Gastroesophageal sphincter (tissue), 4 donors: Measurements from ENCODE around the gene CYBC1. TPM values are rescaled to one million over a fixed set of nuclear protein-coding genes. Genes with fewer than 3 reads are reported as not detected.
A peak's percentile ranks its signal among the peaks of the same experiment; 100 is the strongest.

ENCODE experiments used
- ATAC-seq: fragments of 150-250 bp; one replicate; pipeline ENCODE4 v1.9.1; 2016; ENCODE audit warnings: mild to moderate bottlenecking, moderate library complexity
- H3K27ac ChIP-seq, 4 donors: fragments of 200-600 bp; sonication (generic) in 3 of 4; 1 replicate in 3 of 4; 2 replicates in 1 of 4; pipeline ENCODE4 v1.5.1; 2016 to 2019
- H3K27me3 ChIP-seq: fragments of 200-600 bp; sonication (generic); one replicate; pipeline ENCODE4 v1.5.1; 2019
- H3K36me3 ChIP-seq, 2 donors: fragments of 200-600 bp; sonication (generic); one replicate each; pipeline ENCODE4 v1.5.1; 2019; ENCODE audit warnings: control low read depth in 1 of 2
- H3K4me1 ChIP-seq, 3 donors: fragments of 200-600 bp; sonication (generic); 1 replicate in 2 of 3; 2 replicates in 1 of 3; pipeline ENCODE4 v1.5.1; 2016 to 2019; ENCODE audit warnings: control low read depth in 2 of 3
- H3K4me3 ChIP-seq, 2 donors: fragments of 200-600 bp; sonication (generic); one replicate each; pipeline ENCODE4 v1.5.1; 2019; ENCODE audit warnings: mild to moderate bottlenecking in 1 of 2, moderate library complexity in 1 of 2
- H3K9me3 ChIP-seq, 3 donors: fragments of 200-600 bp; sonication (generic); one replicate each; pipeline ENCODE4 v1.5.1; 2017 to 2019; ENCODE audit warnings: control low read depth in 2 of 3
- CTCF ChIP-seq, 4 experiments: fragments of 200-600 bp in 2 of 4; fragments of 450-650 bp in 2 of 4; sonication (generic) in 1 of 4; IDR thresholded peaks; one replicate each; pipeline ENCODE4 v1.5.1; 2017 to 2019; ENCODE audit warnings: antibody characterized with exemption in 4 of 4, mild to moderate bottlenecking in 2 of 4, moderate library complexity in 2 of 4
- EP300 ChIP-seq: sonication (generic); formaldehyde crosslinking; IDR thresholded peaks from one replicate; pipeline ENCODE4 v1.6.1; 2017; ENCODE audit warnings: antibody characterized with exemption, mild to moderate bottlenecking
- POLR2A ChIP-seq, 2 donors: fragments of 450-650 bp; IDR thresholded peaks; one replicate each; pipeline ENCODE4 v1.6.1; 2017; ENCODE audit warnings: antibody characterized with exemption in 2 of 2, mild to moderate bottlenecking in 2 of 2, moderate library complexity in 1 of 2
- POLR2AphosphoS5 ChIP-seq: sonication (generic); formaldehyde crosslinking; IDR thresholded peaks from one replicate; pipeline ENCODE4 v1.6.1; 2017; ENCODE audit warnings: antibody characterized with exemption
- WGBS, 2 donors: methylation state at CpG; one replicate each; pipeline ENCODE4 v1.1.5; 2018; ENCODE audit warnings: low coverage in 1 of 2; 5-methylcytosine and 5-hydroxymethylcytosine counted together
- total RNA-seq, 4 donors: library from RNA; depleted of rRNA; stranded (reverse); fragments of >200 nt; gene quantifications; one replicate each; pipeline ENCODE4 v1.1.0, GENCODE V29; 2016

Gene CYBC1
- total RNA-seq, 4 donors from 2014 or later, result 53.8 to 78.5 (median 59.4) TPM

GRCh38 chr17:82490512-82491195 is 40.1 kb upstream of the CYBC1 start:
- no peak for ATAC-seq
- Histone ChIP-seq H3K36me3 (peaks cover 0 to 38% of the 10 kb centered on the region in 2 donors), H3K9me3 (no peaks in the 10 kb centered on the region), H3K27ac (peak overlapping the region in 1 of 4 donors; percentile 76), H3K27me3 (no peaks in the 10 kb centered on the region), H3K4me1 (peaks cover 0 to 47% (median 9%) of the 10 kb centered on the region in 3 donors), H3K4me3 (no peak overlapping the region)
- no peak for TF ChIP-seq EP300
- no peak for TF ChIP-seq POLR2A (IDR thresholded peaks at IDR 0.05)
- no peak for TF ChIP-seq CTCF (IDR thresholded peaks at IDR 0.05)
- no peak for TF ChIP-seq POLR2AphosphoS5
- WGBS, 2 donors, result 57 to 80% methylated on average over 2 of the region's 25 CpGs

- Histone ChIP-seq H3K27me3 (no peaks in the 10 kb centered on the region), H3K9me3 (no peaks in the 10 kb centered on the region), H3K36me3 (peaks cover 0 to 44% of the 10 kb centered on the region in 2 donors), H3K4me1 (peaks cover 0 to 46% (median 9%) of the 10 kb centered on the region in 3 donors), H3K4me3 (no peak overlapping the region), H3K27ac (peak overlapping the region in 2 of 4 donors; percentile 73 to 76)
- ATAC-seq, result no peak
- no peak for TF ChIP-seq POLR2AphosphoS5
- no peak for TF ChIP-seq CTCF (IDR thresholded peaks at IDR 0.05)
- TF ChIP-seq POLR2A (IDR thresholded peaks at IDR 0.05), result no peak
- no peak for TF ChIP-seq EP300
- 74 to 75% methylated on average over 5 to 6 of the region's 21 CpGs for WGBS, 2 donors
Observed at GRCh38 chr17:82489851-82490511, 39.4 kb upstream of the CYBC1 start.

- no peak for TF ChIP-seq EP300
- no peak for TF ChIP-seq CTCF (IDR thresholded peaks at IDR 0.05)
- no peak for TF ChIP-seq POLR2AphosphoS5
- no peak for TF ChIP-seq POLR2A (IDR thresholded peaks at IDR 0.05)
- Histone ChIP-seq H3K9me3 (no peaks in the 10 kb centered on the region), H3K27ac (peak overlapping the region; percentile 4 to 79 (median 74)), H3K4me1 (peaks cover 0 to 39% (median 5%) of the 10 kb centered on the region in 3 donors), H3K36me3 (peaks cover 0 to 53% of the 10 kb centered on the region in 2 donors), H3K4me3 (no peak overlapping the region), H3K27me3 (no peaks in the 10 kb centered on the region)
- WGBS, 2 donors, result 0 to 13% methylated on average over 1 to 2 of the region's 8 CpGs
- peak; percentile 89 for ATAC-seq
Observed at GRCh38 chr17:82489117-82489516, 38.6 kb upstream of the CYBC1 start.

GRCh38 chr17:82487910-82488309 is 37.4 kb upstream of the CYBC1 start:
- no peaks in the 10 kb centered on the region for H3K27me3 ChIP-seq
- TF ChIP-seq CTCF (IDR thresholded peaks at IDR 0.05) (no peak), POLR2AphosphoS5 (no peak), POLR2A (IDR thresholded peaks at IDR 0.05) (no peak)
- no peak overlapping the region for H3K4me3 ChIP-seq
- WGBS, 2 donors, result 74 to 77% methylated on average over 3 of the region's 14 CpGs
- H3K36me3 ChIP-seq, result peaks cover 0 to 65% of the 10 kb centered on the region in 2 donors
- H3K4me1 ChIP-seq, result peaks cover 0 to 27% (median 4%) of the 10 kb centered on the region in 3 donors
- ATAC-seq, result no peak
- H3K9me3 ChIP-seq, result no peaks in the 10 kb centered on the region
- H3K27ac ChIP-seq, result peak overlapping the region in 3 of 4 donors; percentile 20 to 76 (median 73)
